Liver (tissue), 9 donors: ENCODE measurements around the gene HUWE1. TPM values are rescaled to one million over a fixed set of nuclear protein-coding genes. Genes with fewer than 3 reads are reported as not detected.

Source experiments
- DNase-seq: peaks from one replicate; pipeline ENCODE4 v3.0.0-alpha.2; 2017; ENCODE audit warnings: low spot score
- H3K27ac ChIP-seq, 2 donors: one replicate each; pipeline ENCODE4 v1.7.0; 2013; ENCODE audit warnings: inconsistent platforms in 2 of 2, low read length in 2 of 2, control low read depth in 1 of 2, low read depth in 1 of 2, mild to moderate bottlenecking in 1 of 2
- H3K27me3 ChIP-seq, 4 donors: one replicate each; pipeline versions ENCODE4 v1.6.1 to v1.7.0; 2013; ENCODE audit warnings: low read length in 3 of 4, inconsistent platforms in 1 of 4, mild to moderate bottlenecking in 1 of 4, moderate library complexity in 1 of 4; ENCODE audit not compliant: control insufficient read depth in 4 of 4, insufficient read depth in 4 of 4
- H3K36me3 ChIP-seq, 4 donors: one replicate each; pipeline versions ENCODE4 v1.6.1 to v1.7.0; 2013; ENCODE audit warnings: low read length in 3 of 4, mild to moderate bottlenecking in 3 of 4, low read depth in 1 of 4, moderate library complexity in 1 of 4; ENCODE audit not compliant: control insufficient read depth in 4 of 4, insufficient read depth in 3 of 4
- H3K4me1 ChIP-seq, 4 donors: one replicate each; pipeline versions ENCODE4 v1.6.1 to v1.7.0; 2013; ENCODE audit warnings: low read length in 3 of 4, mild to moderate bottlenecking in 3 of 4, moderate library complexity in 1 of 4; ENCODE audit not compliant: control insufficient read depth in 4 of 4, insufficient read depth in 4 of 4
- H3K4me3 ChIP-seq, 3 donors: one replicate each; pipeline versions ENCODE4 v1.6.1 to v1.7.0; 2013; ENCODE audit warnings: low read length in 3 of 3, control low read depth in 1 of 3, low read depth in 1 of 3, mild to moderate bottlenecking in 1 of 3
- H3K9ac ChIP-seq, 2 donors: one replicate each; pipeline ENCODE4 v1.7.0; 2013; ENCODE audit warnings: low read length in 2 of 2, mild to moderate bottlenecking in 2 of 2, moderate library complexity in 2 of 2, control low read depth in 1 of 2, low read depth in 1 of 2
- H3K9me3 ChIP-seq, 4 donors: one replicate each; pipeline versions ENCODE4 v1.6.1 to v1.7.0; 2013; ENCODE audit warnings: low read length in 3 of 4; ENCODE audit not compliant: control insufficient read depth in 4 of 4
- ATF3 ChIP-seq: IDR thresholded peaks from 2 replicates; pipeline ENCODE4 v1.6.1; 2016; ENCODE audit warnings: antibody characterized with exemption
- CTCF ChIP-seq: fragments of 150-350 bp; IDR thresholded peaks from 2 replicates; pipeline ENCODE4 v1.5.1; 2017; ENCODE audit warnings: improper control_type of control experiment, low read depth, low read length; ENCODE audit not compliant: missing input control
- EGR1 ChIP-seq, 2 donors: IDR thresholded peaks; 2 replicates each; pipeline ENCODE4 v1.6.1; 2016 to 2018; ENCODE audit warnings: antibody characterized with exemption in 2 of 2, low read depth in 2 of 2
- FOXA1 ChIP-seq: IDR thresholded peaks from 2 replicates; pipeline ENCODE4 v1.6.1; 2016; ENCODE audit warnings: antibody characterized with exemption
- FOXA2 ChIP-seq: IDR thresholded peaks from 2 replicates; pipeline ENCODE4 v1.6.1; 2016; ENCODE audit warnings: antibody characterized with exemption
- GABPA ChIP-seq, 2 donors: IDR thresholded peaks in 1 of 2; conservative IDR thresholded peaks in 1 of 2; 2 replicates each; pipeline ENCODE4 v1.6.1; 2016; ENCODE audit warnings: antibody characterized with exemption in 2 of 2, mild to moderate bottlenecking in 1 of 2, moderate library complexity in 1 of 2
- HNF4A ChIP-seq, 2 donors: conservative IDR thresholded peaks; 2 replicates each; pipeline ENCODE4 v1.6.1; 2016; ENCODE audit warnings: antibody characterized with exemption in 2 of 2, mild to moderate bottlenecking in 2 of 2
- HNF4G ChIP-seq: IDR thresholded peaks from 2 replicates; pipeline ENCODE4 v1.6.1; 2016; ENCODE audit warnings: antibody characterized with exemption
- JUND ChIP-seq, 2 donors: IDR thresholded peaks; 2 replicates each; pipeline ENCODE4 v1.6.1; 2016; ENCODE audit warnings: antibody characterized with exemption in 2 of 2
- NR2F2 ChIP-seq: IDR thresholded peaks from 2 replicates; pipeline ENCODE4 v1.6.1; 2016; ENCODE audit warnings: antibody characterized with exemption
- RAD21 ChIP-seq, 2 donors: IDR thresholded peaks; 2 replicates each; pipeline ENCODE4 v1.6.1; 2016; ENCODE audit warnings: antibody characterized with exemption in 2 of 2, mild to moderate bottlenecking in 2 of 2
- REST ChIP-seq: IDR thresholded peaks from 2 replicates; pipeline ENCODE4 v1.6.1; 2016; ENCODE audit warnings: antibody characterized with exemption, mild to moderate bottlenecking
- RXRA ChIP-seq, 2 donors: IDR thresholded peaks; 2 replicates each; pipeline ENCODE4 v1.6.1; 2017 to 2018; ENCODE audit warnings: antibody characterized with exemption in 2 of 2, mild to moderate bottlenecking in 1 of 2
- SP1 ChIP-seq: IDR thresholded peaks from 2 replicates; pipeline ENCODE4 v1.6.1; 2018; ENCODE audit warnings: antibody characterized with exemption, mild to moderate bottlenecking
- TAF1 ChIP-seq: conservative IDR thresholded peaks from 2 replicates; pipeline ENCODE4 v1.6.1; 2016; ENCODE audit warnings: antibody characterized with exemption, mild to moderate bottlenecking
- YY1 ChIP-seq: IDR thresholded peaks from 2 replicates; pipeline ENCODE4 v1.6.1; 2016; ENCODE audit warnings: antibody characterized with exemption, mild to moderate bottlenecking
- ZBTB33 ChIP-seq: IDR thresholded peaks from 2 replicates; pipeline ENCODE4 v1.6.1; 2016; ENCODE audit warnings: antibody characterized with exemption
- WGBS: extraction: QIAGEN DNeasy Blood & Tissue Kit; methylation state at CpG from one replicate; pipeline ENCODE4 v1.1.7; 2013; 5-methylcytosine and 5-hydroxymethylcytosine counted together
- polyA plus RNA-seq, 2 donors: library from polyadenylated mRNA; stranded (reverse) in 1 of 2; unstranded in 1 of 2; fragments of 200-250 nt in 1 of 2; fragments of >200 nt in 1 of 2; fragmentation: Nextera tagmentation in 1 of 2; extraction: Ambion mirVana in 1 of 2; gene quantifications; one replicate each; pipeline versions ENCODE4 v1.2.1 to v1.2.3, GENCODE V29; 2013 to 2015
- total RNA-seq, 2 donors: library from RNA; depleted of rRNA; stranded (reverse); fragments of >200 nt; gene quantifications; one replicate each; pipeline ENCODE4 v1.2.3, GENCODE V29; 2014
- TF ChIP-seq, protein P1 (sequence below): IDR thresholded peaks from 2 replicates; pipeline ENCODE4 v1.6.1; 2016; ENCODE audit warnings: antibody characterized with exemption
- donor health status: healthy.
- donor health status: healthy.
- donor health status: healthy.
- donor health status: healthy.
- donor health status: healthy.

Gene HUWE1
- total and polyA plus RNA-seq, 4 donors = 20.2 to 75.8 (median 37.7) TPM

DNA sequence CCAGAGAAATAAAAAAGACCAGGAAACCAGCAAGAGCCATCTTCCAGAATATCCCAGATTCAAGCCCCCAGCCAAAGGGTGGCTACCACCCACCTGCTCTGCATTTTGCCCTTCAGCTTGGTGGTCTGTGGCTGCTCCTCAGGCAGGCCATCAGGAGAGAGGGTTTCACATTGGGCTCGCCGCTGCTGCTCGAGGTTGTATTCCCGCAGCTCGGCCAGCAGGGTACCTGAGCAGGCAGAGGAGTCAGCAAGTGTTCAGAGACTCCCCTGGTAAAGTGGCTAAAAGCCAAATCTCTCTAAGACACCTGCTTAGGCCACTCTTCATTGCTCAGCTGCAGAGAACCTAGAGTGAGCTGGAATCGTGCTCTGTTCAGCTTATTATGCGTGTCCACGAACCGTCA, 141.6 kb downstream of the HUWE1 start:
- no peak for TF ChIP-seq CTCF
- no peak for TF ChIP-seq ATF3
- no peak for TF ChIP-seq HNF4A (conservative IDR thresholded peaks at IDR 0.05)
- no peak for TF ChIP-seq FOXA1
- TF ChIP-seq ZBTB33 = no peak
- TF ChIP-seq, protein P1, sequence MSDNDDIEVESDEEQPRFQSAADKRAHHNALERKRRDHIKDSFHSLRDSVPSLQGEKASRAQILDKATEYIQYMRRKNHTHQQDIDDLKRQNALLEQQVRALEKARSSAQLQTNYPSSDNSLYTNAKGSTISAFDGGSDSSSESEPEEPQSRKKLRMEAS = no peak
- TF ChIP-seq SP1 = no peak
- TF ChIP-seq RXRA (IDR thresholded peaks at IDR 0.05) = no peak
- no peak for TF ChIP-seq GABPA (IDR thresholded peaks at IDR 0.05 in 1 of 2, conservative IDR thresholded peaks at IDR 0.05 in 1 of 2)
- TF ChIP-seq JUND (IDR thresholded peaks at IDR 0.05) = no peak
- TF ChIP-seq YY1 = no peak
- no peak for TF ChIP-seq FOXA2
- no peak for TF ChIP-seq REST
- TF ChIP-seq EGR1 (IDR thresholded peaks at IDR 0.05; ENCODE audit: low read depth in 2 of 2) = no peak
- TF ChIP-seq HNF4G = no peak
- no peak for TF ChIP-seq NR2F2
- no peak for TF ChIP-seq TAF1
- TF ChIP-seq RAD21 (IDR thresholded peaks at IDR 0.05) = no peak
- Histone ChIP-seq H3K4me1 (no peaks in the 10 kb centered on the region), H3K9me3 (no peaks in the 10 kb centered on the region), H3K4me3 (no peak overlapping the region), H3K27ac (no peak overlapping the region), H3K27me3 (no peaks in the 10 kb centered on the region), H3K36me3 (peaks cover 9 to 87% (median 70%) of the 10 kb centered on the region in 4 donors), H3K9ac (no peak overlapping the region)
- 96% methylated on average over 9 of the region's 9 CpGs for WGBS
- no peak for DNase-seq
